ENCODE measurements around the gene SLC25A39.
"Not testable (repeated sequence)": the region's sequence is repeated elsewhere in the genome, so short reads cannot be mapped to it uniquely, and the experiment has no call there.

The SLC25A39 gene, protein sequence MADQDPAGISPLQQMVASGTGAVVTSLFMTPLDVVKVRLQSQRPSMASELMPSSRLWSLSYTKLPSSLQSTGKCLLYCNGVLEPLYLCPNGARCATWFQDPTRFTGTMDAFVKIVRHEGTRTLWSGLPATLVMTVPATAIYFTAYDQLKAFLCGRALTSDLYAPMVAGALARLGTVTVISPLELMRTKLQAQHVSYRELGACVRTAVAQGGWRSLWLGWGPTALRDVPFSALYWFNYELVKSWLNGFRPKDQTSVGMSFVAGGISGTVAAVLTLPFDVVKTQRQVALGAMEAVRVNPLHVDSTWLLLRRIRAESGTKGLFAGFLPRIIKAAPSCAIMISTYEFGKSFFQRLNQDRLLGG

GRCh38 chr17:44324571-44325275, at the start of gene SLC25A39:
Gene SLC25A39, minus strand, starts transcription at chr17:44324823. Its CDS starts 1,261 bp downstream, at chr17:44323562.
- peak; percentile 93 for DNase-seq

GRCh38 chr17:44372036-44372435, 47.4 kb upstream of the SLC25A39 start:
- DNase-seq: no peak

DNA sequence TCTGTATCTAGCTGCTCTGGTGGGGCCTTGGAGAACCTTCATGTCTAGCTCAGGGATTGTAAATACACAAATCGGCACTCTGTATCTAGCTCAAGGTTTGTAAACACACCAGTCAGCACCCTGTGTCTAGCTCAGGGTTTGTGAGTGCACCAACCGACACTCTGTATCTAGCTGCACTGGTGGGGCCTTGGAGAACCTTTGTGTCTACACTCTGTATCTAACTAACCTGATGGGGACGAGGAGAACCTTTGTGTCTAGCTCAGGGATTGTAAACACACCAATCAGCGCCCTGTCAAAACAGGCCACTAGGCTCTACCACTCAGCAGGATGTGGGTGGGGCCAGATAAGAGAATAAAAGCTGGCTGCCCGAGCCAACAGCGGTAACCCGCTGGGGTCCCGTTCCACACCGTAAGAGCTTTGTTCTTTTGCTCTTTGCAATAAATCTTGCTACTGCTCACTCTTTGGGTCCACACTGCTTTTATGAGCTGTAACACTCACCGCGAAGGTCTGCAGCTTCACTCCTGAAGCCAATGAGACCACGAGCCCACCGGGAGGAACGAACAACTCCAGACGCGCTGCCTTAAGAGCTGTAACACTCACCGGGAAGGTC, 44.9 kb upstream of the SLC25A39 start:
- not testable (repeated sequence) for DNase-seq

DNA sequence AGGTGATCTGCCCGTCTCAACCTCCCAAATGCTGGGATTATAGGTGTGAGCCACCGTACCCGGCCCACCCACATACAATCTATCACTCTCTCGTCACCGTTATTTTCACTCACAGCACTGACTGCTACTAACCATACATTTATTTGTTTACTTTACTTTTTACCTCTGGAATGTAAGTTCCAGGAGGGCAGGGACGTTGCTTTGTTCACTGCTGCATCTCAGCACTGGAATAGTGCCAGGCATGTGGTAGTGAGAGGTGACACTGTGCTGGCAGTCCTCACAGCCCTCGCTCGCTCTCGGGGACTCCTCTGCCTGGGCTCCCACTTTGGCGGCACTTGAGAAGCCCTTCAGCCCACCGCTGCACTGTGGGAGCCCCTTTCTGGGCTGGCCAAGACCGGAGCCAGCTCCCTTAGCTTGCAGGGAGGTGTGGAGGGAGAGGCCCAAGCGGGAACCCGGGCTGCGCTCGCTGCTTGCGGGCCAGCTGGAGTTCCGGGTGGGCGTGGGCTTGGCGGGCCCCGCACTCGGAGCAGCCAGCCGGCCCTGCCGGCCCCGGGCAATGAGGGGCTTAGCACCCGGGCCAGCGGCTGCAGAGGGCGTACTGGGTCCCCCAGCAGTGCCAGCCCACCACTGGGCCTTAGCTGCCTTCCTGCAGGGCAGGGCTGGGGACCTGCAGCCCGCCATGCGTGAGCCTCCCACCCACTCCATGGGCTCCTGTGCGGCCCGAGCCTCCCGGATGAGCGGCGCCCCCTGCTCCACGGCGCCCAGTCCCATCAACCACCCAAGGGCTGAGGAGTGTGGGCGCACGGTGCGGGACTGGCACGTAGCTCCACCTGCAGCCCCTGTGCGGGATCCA, 44.0 kb upstream of the SLC25A39 start:
- not testable (repeated sequence) for DNase-seq

DNA sequence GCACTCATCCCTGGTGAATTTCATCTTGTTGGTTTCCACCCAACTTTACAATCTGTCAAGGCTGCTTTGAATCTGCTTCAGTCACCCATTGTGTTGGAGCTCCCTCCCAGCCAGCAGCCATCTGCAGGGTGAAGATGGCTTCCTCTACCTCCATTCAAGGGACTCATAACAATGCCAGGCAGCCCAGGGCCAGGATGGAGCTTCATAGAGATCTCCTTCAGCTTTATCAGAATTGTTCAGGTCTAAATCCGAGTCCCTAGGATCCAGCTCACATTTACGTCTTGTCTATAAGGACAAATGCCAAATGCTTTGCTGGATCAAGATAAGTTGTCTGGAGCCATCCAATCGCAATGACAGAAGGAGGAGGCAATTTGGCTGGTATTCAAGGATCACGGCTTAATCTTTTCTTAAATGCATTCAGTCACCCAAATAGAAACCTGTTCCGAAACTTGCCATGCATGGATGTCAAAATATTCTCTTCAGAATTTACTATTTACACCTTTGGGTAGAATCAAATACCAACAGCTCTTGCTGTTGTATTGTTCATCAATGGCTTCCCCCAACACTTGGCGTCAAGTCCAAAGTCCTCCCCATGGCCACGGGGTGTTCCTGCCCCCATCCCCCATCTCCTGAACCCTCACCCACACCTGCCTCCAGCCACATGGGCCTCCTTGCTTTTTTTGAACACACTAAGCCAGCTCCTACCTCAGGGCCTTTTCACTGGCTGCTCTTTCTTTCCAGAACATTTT, 42.8 kb upstream of the SLC25A39 start:
- DNase-seq: no peak

DNA sequence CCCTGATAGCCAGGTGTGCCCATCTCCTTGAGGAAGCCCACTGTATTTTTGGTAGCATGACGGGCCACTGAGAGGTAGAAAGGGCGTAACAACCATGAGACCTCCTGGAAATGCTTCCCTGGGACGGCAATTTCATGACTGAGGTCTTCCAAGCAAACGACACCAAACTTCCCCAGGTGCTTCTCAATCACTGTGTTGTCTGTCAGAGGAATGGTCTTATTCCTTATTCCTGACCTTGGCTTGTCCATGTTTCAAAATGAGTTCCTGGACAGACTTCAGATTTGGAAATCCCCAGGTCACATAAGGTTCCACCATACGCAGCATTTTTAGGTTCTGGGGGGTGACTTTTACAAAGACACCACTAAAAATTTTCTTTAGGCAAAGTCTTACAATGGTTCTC, 40.4 kb upstream of the SLC25A39 start:
- not testable (repeated sequence) for DNase-seq

DNA sequence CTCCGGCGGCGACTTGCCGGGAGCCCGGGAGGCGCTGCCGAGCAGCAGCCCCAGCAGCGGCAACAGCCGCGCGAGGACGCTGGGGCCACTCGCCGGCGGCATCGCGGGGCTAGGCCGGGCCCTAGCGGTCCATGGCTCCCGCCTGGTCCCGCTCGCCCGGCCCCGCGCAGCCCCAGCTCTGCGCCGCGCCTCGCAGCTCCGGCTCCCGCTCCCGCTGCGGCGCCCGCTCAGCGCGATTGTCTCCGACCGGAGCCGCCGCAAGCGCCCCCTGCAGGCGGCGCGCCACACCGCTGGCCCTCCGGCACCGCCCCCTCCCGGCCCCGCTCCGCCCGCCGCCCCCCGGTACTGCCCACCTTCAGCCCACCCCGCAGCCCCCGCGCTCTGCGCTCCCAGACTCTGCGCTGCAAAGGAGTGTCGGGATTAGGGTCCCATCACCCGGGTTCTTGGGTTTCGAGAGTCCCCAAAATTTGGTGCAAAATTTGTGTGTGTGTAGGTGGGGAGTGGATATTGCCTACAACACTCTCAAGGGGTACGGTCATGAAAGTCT, 39.1 kb upstream of the SLC25A39 start, which contains the start of gene FAM171A2:
FAM171A2 (minus strand) TSS at position 241 of the 547 bp plus-strand sequence; CDS start at position 102, 139 bp downstream.
- peak; percentile 67 for DNase-seq

DNA sequence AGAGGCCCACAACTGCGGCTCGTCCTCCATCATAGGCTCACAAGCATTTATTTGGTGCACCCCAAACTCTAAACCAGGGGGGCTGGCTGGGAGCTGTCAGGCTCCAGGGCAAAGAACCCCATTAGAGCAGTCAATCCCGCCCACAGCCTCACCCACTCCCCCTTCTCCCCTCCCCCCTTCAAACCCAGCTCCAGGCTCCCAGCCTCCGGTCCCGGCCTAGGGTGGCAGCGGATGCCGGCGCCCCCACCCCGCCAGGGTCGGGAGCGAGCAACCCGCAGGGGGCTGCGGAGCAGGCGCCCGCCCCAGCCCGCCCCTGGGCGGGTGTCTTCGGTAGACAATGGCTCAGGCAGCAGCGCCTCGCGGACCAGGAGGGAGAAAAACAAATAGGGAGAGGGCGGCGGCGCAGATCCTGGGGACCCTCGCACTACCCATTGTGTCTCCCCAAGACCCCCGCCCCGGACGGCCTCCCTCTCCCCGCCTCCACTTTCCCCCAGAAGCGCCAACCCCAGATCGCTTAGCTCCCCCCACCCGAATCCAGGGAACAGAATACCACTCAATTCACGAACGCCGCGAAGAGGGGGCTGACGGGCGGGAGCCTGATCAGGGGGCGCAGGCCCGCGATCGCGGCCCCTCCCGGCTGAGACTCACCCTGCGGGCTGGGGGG, 38.5 kb upstream of the SLC25A39 start:
- DNase-seq: peak; percentile 11

DNA sequence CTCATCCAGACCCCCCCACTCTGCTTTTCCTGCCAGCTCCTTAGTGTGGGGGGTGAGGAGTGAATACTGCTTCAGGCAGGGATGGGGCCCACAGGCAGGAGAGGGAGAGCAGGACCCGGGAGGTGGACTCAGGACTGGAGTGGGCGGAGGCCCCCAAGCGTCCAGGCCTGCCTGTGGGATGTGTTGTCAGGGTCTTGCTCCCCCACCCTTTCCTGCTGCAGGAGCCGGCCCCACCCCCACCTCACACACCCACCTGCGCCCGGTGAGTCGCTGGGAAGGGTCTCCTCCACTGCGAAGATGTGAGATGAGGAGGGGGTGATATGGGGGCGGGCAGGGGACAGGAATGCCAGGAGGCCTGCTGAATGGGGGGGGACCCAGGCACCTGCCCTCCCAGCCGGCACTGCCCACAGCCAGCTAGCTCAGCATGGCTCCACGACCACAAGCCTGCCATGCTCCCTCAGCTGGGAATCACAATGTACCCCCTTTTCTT, 37.9 kb upstream of the SLC25A39 start:
- DNase-seq: no peak

DNA sequence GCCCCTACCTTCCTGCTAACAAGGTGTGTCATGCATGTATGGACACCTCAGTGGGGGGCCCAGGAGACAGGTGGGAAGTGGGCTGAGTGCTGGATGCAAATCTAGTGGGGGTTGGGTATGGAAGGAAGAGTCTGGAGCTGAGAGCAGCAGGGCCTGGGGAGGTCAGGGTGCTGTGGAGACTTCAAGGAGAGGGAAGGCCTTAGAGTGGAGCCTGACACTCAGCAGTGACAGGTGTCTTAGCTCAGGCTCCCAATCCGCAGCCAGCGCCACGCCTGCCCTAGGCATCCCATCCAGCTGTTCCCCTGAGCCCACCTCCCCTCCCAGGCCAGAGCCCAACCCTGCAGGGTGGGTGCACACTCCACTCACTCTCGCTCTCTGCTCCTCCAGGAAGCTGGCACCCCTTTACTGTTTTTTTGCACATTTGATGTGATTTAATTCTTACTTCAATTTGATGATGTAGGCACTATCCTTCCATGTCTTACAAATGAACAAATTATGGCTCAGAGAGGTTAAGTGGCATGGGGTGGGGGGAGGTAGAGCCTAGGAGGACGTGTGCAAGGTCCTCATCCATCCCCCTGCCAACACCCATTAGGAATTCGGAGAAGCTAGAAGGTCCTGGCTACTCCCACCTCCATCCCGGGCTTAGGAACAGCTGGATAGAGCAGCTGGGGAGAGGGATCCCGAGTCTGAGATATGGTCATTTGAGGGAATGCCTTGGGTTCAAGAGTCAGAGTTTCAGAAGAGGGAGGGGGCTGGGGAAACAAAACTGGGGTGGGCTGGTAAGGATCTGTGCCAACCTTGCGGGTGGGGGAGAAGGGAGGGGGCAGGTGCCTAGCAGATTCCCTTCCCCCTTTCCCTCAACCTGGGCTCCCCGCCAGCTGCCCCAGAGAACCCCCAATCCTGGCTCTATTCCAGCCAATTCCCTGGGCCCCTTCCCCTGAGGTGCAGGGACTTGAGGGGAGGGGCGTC, 37.0 kb upstream of the SLC25A39 start:
- no peak for DNase-seq

DNA sequence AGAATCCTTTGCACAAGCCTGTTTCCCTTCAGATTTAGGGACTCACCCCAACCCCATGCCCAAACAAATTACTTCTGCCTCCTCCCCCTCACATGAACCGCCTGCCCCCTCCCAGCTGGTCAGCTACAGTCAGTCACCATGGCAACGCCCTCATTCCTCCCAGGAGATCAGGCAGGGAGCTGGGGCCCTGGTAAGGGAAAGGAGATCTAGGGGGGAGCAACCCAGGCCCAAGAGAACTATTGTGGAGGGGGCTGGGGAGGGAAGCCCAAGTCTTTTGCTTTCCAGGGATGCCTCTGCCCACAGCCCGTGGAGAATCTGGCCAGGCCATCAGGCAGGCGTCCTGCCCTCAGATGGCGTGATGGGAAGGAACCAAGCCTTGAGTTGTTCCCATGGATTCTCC, 36.2 kb upstream of the SLC25A39 start:
- peak; percentile 47 for DNase-seq

GRCh38 chr17:44360144-44360533, 35.5 kb upstream of the SLC25A39 start:
- DNase-seq: no peak

DNA sequence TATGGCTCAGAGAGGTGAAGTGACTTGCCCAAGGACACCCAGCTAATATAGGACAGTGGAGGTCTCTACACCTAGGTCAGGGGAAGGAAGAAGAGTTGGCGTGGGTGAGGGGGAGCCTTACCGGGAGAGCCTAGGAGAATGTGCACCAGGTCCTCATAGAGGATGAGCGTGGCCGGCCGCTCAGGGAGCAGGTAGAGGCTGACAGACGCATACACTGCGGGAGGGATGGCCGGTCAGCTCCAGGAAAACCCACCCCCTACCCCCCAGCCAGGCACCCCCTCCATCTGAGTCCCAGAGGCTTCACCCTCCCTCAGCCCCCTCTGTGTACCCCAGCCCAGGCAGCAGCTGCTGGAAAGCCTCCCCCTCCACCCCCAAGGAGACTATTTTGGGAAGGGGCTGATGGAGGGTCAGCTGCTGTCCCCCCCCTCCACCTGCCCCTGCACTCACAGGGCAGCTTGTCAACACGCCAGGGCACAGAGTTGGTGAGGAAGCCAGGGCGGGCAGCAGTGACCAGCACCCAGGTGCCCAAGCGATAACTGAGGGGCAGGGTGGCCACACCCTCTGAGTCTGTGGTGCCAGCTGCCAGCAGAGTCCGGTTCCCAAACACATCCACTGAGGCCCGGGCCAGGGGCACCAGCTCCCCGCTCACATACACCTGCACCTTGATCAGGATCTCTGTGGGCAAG, 35.0 kb upstream of the SLC25A39 start:
- DNase-seq: no peak

DNA sequence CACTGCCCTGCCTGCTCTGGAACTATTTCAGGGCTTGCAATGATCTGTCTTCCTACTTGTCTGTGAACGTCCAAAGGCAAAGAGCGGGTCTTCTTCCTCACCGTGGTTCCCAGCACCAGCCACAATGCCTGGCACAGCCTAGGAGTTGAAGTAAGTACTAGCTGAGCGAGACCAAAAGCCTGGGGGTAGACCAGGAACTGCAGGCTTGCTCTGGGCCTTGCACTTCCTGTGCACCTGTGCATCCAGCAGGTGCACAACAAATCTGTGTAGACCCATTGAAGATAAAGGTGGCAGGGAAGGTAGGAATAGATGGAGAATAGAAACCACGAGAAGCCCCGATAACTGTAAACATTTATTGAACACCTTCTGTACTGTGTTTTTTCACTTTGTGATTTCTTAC, 34.4 kb upstream of the SLC25A39 start:
- no peak for DNase-seq

GRCh38 chr17:44358066-44358465, 33.4 kb upstream of the SLC25A39 start:
- DNase-seq: no peak

- DNase-seq: no peak
These were observed 31.6 kb upstream of the SLC25A39 start for GRCh38 chr17:44356241-44356640.

GRCh38 chr17:44355642-44356099, 31.0 kb upstream of the SLC25A39 start:
- DNase-seq: no peak

GRCh38 chr17:44354582-44355561, 30.2 kb upstream of the SLC25A39 start:
- DNase-seq: no peak
